ENCODE results near the gene TEX10. TPM values are rescaled to one million over a fixed set of nuclear protein-coding genes. Genes with fewer than 3 reads are reported as not detected.

Gene TEX10
- total RNA-seq, 2 donors from 2014 or later = 9.9 to 11.2 TPM

DNA sequence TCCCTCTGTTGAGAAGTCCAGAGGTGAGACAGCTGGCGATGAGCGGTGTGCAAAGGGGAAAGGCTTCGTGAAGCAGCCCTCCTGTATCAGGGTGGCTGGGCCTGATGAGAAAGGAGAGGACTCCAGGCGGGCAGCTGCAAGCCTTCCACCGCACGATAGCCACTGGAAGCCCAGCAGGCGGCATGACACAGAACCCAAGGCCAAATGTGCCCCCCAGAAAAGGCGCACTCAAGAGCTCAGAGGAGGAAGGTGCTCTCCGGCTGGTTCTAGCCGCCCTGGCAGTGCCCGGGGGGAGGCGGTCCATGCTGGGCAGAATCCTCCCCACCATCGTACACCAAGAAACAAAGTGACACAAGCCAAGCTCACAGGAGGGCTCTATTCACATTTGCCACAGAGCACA is 60.3 kb downstream of the TEX10 start:
- intact Hi-C loops (cut with DNase I) = no loop called here

DNA sequence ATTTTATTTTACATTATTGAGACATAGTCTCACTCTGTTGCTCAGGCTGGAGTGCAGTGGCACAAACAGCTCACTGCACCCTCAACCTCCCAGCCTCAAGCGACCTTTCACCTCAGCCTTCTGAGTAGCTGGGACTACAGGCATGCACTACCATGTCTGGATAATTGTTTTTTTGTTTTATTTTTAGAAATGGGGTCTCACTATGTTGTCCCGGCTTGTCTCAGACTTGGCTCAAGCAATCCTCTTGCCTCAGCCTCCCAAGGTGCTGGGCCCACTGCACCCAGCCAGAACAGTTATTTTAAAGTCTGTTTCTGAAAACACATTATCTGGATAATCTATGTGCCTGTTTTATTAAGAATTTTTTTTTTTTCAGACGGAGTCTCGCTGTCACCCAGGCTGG is 62.0 kb downstream of the TEX10 start:
- DNase-seq (ENCODE audit: low spot score) = no peak
- intact Hi-C loops (cut with DNase I) = no loop called here

More for the DNA sequence above, 60.3 kb downstream of the TEX10 start:
- no peak for DNase-seq (ENCODE audit: low spot score)

DNA sequence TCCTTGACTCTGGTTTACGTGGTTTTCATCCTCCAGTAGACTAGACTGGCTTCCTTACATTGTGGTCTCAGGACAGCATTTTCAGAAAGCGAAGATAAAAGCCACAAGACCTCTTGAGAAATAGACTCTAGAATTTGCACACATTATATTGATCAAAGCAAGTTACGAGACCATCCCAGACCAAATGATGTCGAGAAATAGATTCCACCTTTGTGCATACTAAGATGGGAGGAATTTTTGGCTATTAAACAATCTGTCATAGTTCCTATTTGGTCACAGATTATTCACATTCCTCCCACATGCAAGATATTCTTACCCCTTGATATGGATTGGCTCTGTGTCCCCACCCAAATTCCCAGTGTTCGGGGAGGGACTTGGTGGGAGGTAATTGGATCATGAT is 65.6 kb downstream of the TEX10 start:
- no peak for DNase-seq (ENCODE audit: low spot score)
- intact Hi-C loops (cut with DNase I) = no loop called here

DNA sequence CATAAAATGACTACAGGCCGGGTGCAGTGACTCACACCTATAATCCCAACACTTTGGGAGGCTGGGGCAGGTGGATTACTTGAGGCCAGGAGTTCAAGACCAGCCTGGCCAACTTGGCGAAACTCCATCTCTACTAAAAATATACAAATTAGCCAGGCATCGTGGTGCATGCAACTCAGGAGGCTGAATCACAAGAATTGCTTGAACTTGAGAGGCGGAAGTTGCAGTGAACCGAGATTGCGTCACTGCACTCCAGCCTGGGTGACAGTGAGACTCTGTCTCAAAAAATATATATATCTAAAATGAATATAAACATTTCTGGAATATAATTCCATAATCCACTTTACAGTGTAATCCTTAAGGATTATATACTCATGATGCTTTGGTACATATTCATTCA is 66.5 kb downstream of the TEX10 start:
- DNase-seq (ENCODE audit: low spot score) = no peak
- intact Hi-C loops (cut with DNase I) = no loop called here

DNA sequence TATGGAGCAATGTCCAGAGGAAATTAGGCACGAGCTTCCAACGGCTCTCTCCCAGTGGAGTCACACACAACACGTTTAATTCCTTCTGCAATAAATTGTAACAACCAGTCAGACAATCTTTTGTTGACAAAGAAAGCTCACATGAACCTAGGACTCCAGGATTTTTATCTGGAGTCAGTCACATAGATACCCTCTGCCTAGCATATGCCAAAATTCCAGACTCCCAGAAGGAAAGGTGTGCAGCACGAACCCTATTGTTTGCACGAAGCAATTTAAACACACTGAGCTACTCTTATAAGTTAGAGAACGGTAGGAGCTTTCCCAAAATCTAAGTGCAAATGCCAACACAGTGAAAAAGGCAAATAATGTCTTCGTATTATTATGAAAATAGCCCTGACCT is 67.1 kb downstream of the TEX10 start:
- intact Hi-C loops (cut with DNase I) = loop anchor here in 1 of 2 donors (2.0 kb wide), 1 partner anchor 57 kb away; no protein-coding TSS in a partner anchor
- no peak for DNase-seq (ENCODE audit: low spot score)

DNA sequence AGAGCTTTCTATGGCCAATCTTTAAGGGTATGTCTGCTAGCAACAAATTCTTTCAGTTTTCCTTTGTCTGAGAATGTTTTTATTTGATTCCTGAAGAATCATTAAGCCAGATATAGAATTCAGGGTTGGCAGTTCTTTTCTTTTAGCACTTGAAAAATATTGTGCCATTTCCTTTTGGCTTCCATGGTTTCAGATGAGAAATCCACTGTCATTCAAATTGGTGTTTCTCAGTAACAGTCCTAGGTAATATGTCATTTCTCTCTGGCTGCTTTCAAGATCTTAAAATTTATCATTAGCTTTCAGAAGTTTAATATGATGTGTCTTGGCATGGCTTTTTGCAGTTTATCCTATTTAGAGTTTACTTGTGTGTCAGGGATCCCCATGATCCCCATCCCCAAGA is 67.7 kb downstream of the TEX10 start:
- DNase-seq (ENCODE audit: low spot score) = no peak
- intact Hi-C loops (cut with DNase I) = loop anchor here in 1 of 2 donors (2.0 kb wide), 1 partner anchor 58 kb away; no protein-coding TSS in a partner anchor

DNA sequence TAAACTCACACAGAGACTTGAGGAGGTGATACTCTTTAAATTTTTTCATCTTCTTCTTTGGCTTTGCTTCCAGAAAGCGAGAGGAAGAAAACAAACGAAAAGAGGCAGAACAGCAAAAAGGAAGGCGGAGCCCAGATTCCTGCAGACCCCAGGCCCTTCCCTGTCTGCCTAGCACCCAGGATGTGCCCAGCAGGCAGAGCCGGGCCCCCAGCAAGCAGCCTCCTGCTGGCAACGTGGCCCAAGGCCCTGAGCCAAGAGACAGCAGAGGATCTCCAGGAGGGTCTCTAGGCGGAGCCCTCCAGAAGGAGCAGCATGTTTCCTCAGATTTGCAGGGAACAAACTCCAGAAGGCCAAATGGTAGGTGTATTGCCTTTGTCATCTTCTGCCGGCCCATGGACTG is 68.5 kb downstream of the TEX10 start:
- DNase-seq (ENCODE audit: low spot score) = no peak
- intact Hi-C loops (cut with DNase I) = loop anchor here in 1 of 2 donors (2.0 kb wide), 1 partner anchor 59 kb away; no protein-coding TSS in a partner anchor

DNA sequence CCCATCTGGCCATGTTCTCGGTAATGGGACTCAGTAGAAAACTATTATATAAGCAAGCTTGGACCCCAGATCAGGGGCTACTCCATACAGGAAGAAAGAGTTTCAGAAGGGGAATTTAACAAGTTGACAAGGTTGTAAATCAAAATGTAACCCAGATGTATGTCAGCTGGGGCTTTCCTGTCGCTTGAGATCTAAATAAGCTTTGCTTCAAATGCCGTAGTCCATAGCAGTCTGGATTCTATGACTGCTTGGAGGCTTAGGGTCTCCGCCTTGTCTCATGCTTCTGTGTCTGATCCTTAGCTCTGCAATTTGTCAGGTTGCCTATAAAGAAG is 70.4 kb downstream of the TEX10 start:
- intact Hi-C loops (cut with DNase I) = no loop called here
- DNase-seq (ENCODE audit: low spot score) = no peak

DNA sequence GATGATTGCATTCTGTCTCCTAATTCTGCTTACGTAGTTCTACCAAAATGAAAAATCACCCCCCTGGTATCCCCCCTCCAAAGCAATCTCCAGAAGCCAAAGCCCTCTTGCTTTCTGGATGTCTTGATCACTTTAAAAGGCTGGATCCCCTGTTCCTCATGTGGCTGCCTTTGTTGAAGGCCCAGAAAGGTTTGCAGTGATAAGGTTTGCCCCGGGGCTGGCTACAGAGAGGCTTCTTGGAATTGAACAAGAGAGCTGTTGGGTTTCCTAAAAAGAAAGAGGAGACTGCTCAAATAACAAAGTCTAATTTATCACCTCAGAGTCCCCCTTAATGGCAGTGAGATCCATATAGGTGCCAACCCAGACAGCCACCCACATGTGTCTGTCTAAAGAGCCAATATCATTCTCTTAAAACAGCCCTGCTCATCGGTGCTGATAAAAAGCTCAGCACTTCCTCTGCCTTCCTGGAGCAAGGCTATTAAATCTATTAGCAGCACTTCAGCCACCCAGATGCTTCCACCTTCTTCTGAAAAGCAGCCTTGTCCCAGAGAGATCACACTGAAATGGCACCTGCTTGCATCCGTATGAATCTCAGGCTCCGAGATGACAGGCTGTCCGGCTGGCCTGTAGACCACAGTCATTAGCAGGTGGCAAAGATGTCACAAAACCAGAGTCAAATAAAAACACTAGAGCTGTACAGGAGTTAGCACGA is 70.9 kb downstream of the TEX10 start:
- DNase-seq (ENCODE audit: low spot score) = no peak
- intact Hi-C loops (cut with DNase I) = no loop called here

DNA sequence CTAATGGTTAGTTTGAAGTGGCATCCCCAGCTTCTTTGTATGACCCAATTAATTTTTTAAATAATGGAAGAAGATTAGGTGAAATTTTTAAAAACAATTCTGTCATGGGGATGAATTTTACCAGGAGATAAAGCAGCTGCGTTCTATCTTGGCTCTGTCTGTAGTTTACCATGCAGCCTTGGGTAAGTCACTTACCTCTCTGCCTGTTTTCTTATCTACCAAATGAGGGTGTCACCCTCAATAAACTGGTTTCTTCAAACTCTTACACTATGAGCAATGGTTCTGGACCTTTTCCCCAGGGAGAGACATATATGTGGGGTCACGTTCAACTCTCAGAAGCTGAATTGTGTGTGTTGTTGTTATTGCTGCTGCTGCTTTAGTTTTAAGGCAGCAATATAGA is 71.7 kb downstream of the TEX10 start:
- intact Hi-C loops (cut with DNase I) = no loop called here
- DNase-seq (ENCODE audit: low spot score) = no peak

DNA sequence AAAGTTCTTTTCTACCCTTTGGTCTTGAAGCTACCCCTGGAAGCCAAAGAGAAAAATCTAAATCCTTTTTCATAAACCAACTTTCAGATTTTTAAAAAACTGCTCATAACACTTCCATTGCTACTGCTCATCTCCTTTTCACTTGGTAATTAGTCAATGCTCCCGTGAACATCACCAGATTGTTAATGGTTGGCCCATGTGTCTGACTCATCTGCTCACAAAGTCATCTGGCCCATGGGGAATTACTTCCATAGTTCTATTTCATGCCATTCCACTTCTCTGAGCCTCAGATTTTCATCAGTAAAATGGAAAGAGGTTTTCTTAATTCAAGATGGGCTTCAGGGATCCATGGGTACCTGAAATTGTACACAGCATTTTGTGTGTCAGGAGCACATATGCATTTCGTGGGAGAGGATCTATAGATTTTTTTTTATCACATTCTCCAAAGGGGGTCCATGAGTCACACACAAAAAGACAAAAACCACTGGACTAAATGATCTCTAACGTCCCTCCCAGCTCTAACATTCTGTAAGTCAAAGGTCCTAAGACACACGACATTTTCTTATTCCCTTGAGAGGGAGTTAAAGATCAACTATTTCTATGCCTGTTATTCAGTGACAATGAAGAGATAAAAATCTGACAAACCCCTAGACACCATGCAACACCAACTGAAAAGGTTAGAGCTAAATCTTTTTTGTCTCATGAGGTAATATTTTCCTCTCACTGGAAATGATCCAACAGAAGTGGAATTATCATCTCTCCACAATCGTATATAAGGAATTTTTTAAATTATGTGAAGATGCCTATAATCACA is 75.4 kb downstream of the TEX10 start:
- intact Hi-C loops (cut with DNase I) = no loop called here
- DNase-seq (ENCODE audit: low spot score) = no peak

DNA sequence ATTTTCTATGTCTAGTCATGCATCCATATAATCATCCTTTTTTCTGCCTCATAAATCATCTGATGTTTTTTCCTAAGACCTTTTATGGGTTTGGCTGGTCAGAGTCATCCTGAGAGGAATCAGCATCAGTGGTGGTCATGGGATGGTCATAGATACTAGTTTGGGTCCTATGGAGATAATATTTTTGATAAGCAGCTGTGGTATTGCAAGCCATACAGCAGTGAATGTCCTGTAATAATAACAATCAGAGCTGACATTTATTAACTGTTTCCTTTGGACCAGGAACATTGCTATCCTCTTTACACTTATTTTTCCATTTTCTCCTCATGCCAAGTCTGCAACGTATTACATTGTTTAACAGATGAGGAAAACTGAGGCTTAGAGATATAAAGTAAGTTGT is 83.1 kb downstream of the TEX10 start:
- intact Hi-C loops (cut with DNase I) = no loop called here
- no peak for DNase-seq (ENCODE audit: low spot score)

DNA sequence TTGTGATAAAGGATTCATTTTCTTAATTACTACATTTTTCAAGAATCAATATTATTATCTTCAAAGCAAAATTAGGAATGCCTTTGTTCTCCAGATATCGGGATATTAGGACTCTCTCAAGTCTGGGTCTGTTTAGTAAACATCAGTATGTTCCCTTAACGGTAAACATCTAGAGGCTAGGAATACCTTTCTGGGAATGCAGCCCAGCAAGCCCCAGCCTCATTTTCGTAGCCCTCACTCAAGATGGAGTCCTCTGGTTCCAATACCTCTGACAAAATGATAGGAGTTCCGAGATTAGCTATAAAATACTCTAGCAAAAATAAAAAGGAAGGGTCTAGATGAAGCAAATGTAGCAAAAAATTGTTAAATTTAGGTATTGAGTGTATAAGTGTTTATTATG is 84.5 kb downstream of the TEX10 start:
- intact Hi-C loops (cut with DNase I) = no loop called here

DNA sequence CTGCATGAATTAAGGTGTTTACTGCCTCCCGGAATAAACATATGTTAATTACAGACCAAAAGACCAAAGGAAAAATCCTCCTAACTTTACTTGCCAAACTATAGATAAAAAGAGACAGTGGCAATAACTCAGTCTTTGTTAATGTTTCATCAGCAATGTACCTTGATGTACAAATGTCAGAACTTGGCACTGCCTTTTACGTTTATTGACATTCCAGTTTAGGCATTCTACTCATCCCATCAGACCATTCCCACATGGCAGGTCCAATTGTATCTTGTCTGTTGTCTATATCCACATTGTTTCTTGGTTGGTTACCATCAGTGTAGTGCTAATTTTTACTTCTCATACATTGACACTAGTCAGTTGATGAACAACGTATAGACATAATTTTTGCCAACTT is 85.5 kb downstream of the TEX10 start:
- DNase-seq (ENCODE audit: low spot score) = no peak
- intact Hi-C loops (cut with DNase I) = no loop called here

More for the DNA sequence above, 84.5 kb downstream of the TEX10 start:
- no peak for DNase-seq (ENCODE audit: low spot score)

Other genes starting within 250 kb of the TEX10 start
- gene MSANTD3, start 74.2 kb upstream of the TEX10 start, total RNA-seq = 10 to 100 TPM; 26.4 to 59.4 TPM
- gene TMEFF1, start 120.2 kb upstream of the TEX10 start, total RNA-seq = 1 to 10 TPM in 1 of 2 donors, under 1 TPM in 1; 0.37 to 1.5 TPM
- gene CAVIN4, start 225.1 kb upstream of the TEX10 start, total RNA-seq = 1 to 10 TPM in 1 of 2 donors, under 1 TPM in 1; 0.51 to 1.5 TPM